ENCODE results near the gene FAM193A. TPM values are rescaled to one million over a fixed set of nuclear protein-coding genes. Genes with fewer than 3 reads are reported as not detected.

Gene FAM193A
- total RNA-seq, 1 donor from 2014 or later, result 28.9 TPM

GRCh38 chr4:2691313-2691712 lies 154.9 kb downstream of the FAM193A start:
- intact Hi-C loops (cut with DNase I), result no loop called here
- Histone ChIP-seq H3K27ac (no peak overlapping the region), H3K9me3 (no peaks in the 10 kb centered on the region), H3K27me3 (no peaks in the 10 kb centered on the region), H3K36me3 (peaks cover 90% of the 10 kb centered on the region), H3K4me1 (no peaks in the 10 kb centered on the region), H3K4me3 (no peak overlapping the region)
- TF ChIP-seq CTCF (IDR thresholded peaks at IDR 0.05), result no peak
- DNase-seq (no peak), ATAC-seq (no peak)

- Histone ChIP-seq H3K27ac (no peak overlapping the region), H3K4me1 (no peaks in the 10 kb centered on the region), H3K4me3 (no peak overlapping the region), H3K27me3 (no peaks in the 10 kb centered on the region), H3K9me3 (no peaks in the 10 kb centered on the region), H3K36me3 (peaks cover 92% of the 10 kb centered on the region)
- intact Hi-C loops (cut with DNase I), result no loop called here
- TF ChIP-seq CTCF (IDR thresholded peaks at IDR 0.05), result no peak
- ATAC-seq (no peak), DNase-seq (no peak)
Measured at GRCh38 chr4:2691952-2692435, 155.5 kb downstream of the FAM193A start.

- no peaks in the 10 kb centered on the region for H3K27me3 ChIP-seq
- H3K9me3 ChIP-seq, result no peaks in the 10 kb centered on the region
- no peak for DNase-seq
- ATAC-seq, result no peak
- TF ChIP-seq CTCF (IDR thresholded peaks at IDR 0.05), result no peak
- intact Hi-C loops (cut with DNase I), result no loop called here
- H3K4me1 ChIP-seq, result no peaks in the 10 kb centered on the region
- H3K27ac ChIP-seq, result no peak overlapping the region
- no peak overlapping the region for H3K4me3 ChIP-seq
- peaks cover 98% of the 10 kb centered on the region for H3K36me3 ChIP-seq
Measured at GRCh38 chr4:2694691-2695090, 158.2 kb downstream of the FAM193A start.

- Histone ChIP-seq H3K36me3 (peaks cover 99% of the 10 kb centered on the region), H3K27ac (no peak overlapping the region), H3K4me3 (no peak overlapping the region), H3K27me3 (no peaks in the 10 kb centered on the region), H3K9me3 (no peaks in the 10 kb centered on the region), H3K4me1 (no peaks in the 10 kb centered on the region)
- ATAC-seq, result no peak
- DNase-seq, result no peak
- intact Hi-C loops (cut with DNase I), result no loop called here
- no peak for TF ChIP-seq CTCF (IDR thresholded peaks at IDR 0.05)
Measured at GRCh38 chr4:2695346-2696060, 159.1 kb downstream of the FAM193A start.

- H3K36me3 ChIP-seq, result peaks cover 99% of the 10 kb centered on the region
- intact Hi-C loops (cut with DNase I), result no loop called here
- H3K4me3 ChIP-seq, result no peak overlapping the region
- H3K9me3 ChIP-seq, result no peaks in the 10 kb centered on the region
- H3K4me1 ChIP-seq, result no peaks in the 10 kb centered on the region
- ATAC-seq, result no peak
- no peak for DNase-seq
- no peak overlapping the region for H3K27ac ChIP-seq
- no peak for TF ChIP-seq CTCF (IDR thresholded peaks at IDR 0.05)
- no peaks in the 10 kb centered on the region for H3K27me3 ChIP-seq
Measured at GRCh38 chr4:2696423-2696822, 160.0 kb downstream of the FAM193A start.

Measured in upper lobe of right lung (tissue), 1 donor.